RWPE1 (cell line): Measurements from ENCODE around the gene BTBD9.

Source experiments
- CTCF ChIA-PET: fragments of 350-600 bp; sonication (Branson Sonifier 250); formaldehyde crosslinking; extraction: SDS; loops from one replicate; lab custom pipeline; 2021; lab: Yijun Ruan, JAX
- POLR2A ChIA-PET: fragments of 400-600 bp; formaldehyde crosslinking; extraction: SDS; loops from one replicate; lab custom pipeline; 2020; ENCODE audit warnings: antibody characterized with exemption; ENCODE audit not compliant: low non-redundant PET; lab: Yijun Ruan, JAX
- DNase-seq: peaks from one replicate; pipeline ENCODE4 v3.0.0; 2012; ENCODE audit warnings: low spot score
- H3K27ac ChIP-seq: fragments of 450-650 bp; 2 replicates; pipeline ENCODE4 v1.5.1; 2017
- CTCF ChIP-seq: fragments of 450-650 bp; conservative IDR thresholded peaks from 2 replicates; pipeline ENCODE4 v1.5.1; 2017; ENCODE audit warnings: low read depth, mild to moderate bottlenecking

The BTBD9 gene

GRCh38 chr6:38273325-38273724 is 366.4 kb downstream of the BTBD9 start:
- ChIA-PET POLR2A (no interaction called here), CTCF (interaction anchor here (0.5 kb wide), 1 partner anchor 152 kb away, joined by 4 read pairs; no protein-coding TSS in a partner anchor)
- no peak for DNase-seq
- no peak for TF ChIP-seq CTCF
- no peak overlapping the region for H3K27ac ChIP-seq

- ChIA-PET POLR2A (no interaction called here), CTCF (interaction anchor here (0.5 kb wide), 1 partner anchor 23 kb away, joined by 3 read pairs; no protein-coding TSS in a partner anchor)
- no peak for DNase-seq
- TF ChIP-seq CTCF, result no peak
- no peak overlapping the region for H3K27ac ChIP-seq
Observed at GRCh38 chr6:38272222-38272621, 367.5 kb downstream of the BTBD9 start.

GRCh38 chr6:38271081-38271480 is 368.6 kb downstream of the BTBD9 start:
- TF ChIP-seq CTCF, result no peak
- no peak for DNase-seq
- H3K27ac ChIP-seq, result no peak overlapping the region
- CTCF ChIA-PET, result no interaction called here
- POLR2A ChIA-PET, result no interaction called here

- no peak for DNase-seq
- POLR2A ChIA-PET, result no interaction called here
- H3K27ac ChIP-seq, result no peak overlapping the region
- CTCF ChIA-PET, result no interaction called here
- TF ChIP-seq CTCF, result no peak
Observed at GRCh38 chr6:38270367-38270766, 369.4 kb downstream of the BTBD9 start.

- POLR2A ChIA-PET, result no interaction called here
Observed at GRCh38 chr6:38269461-38270172, 370.1 kb downstream of the BTBD9 start.

GRCh38 chr6:38268342-38268741 is 371.4 kb downstream of the BTBD9 start:
- CTCF ChIA-PET, result no interaction called here
- POLR2A ChIA-PET, result no interaction called here
- no peak for DNase-seq
- no peak for TF ChIP-seq CTCF
- no peak overlapping the region for H3K27ac ChIP-seq

More at GRCh38 chr6:38269461-38270172, 370.1 kb downstream of the BTBD9 start:
- TF ChIP-seq CTCF, result no peak
- H3K27ac ChIP-seq, result no peak overlapping the region
- DNase-seq, result no peak
- CTCF ChIA-PET, result no interaction called here
